ENCODE data around the gene CDK5RAP2. TPM values are rescaled to one million over a fixed set of nuclear protein-coding genes. Genes with fewer than 3 reads are reported as not detected.

CDK5RAP2 gene
- total and polyA plus RNA-seq, 9 of the 15 experiments (the other 6 are each of a cell fraction or from before 2014, with no cell fraction given), result 19.9 to 68.8 (median 42.2) TPM

DNA sequence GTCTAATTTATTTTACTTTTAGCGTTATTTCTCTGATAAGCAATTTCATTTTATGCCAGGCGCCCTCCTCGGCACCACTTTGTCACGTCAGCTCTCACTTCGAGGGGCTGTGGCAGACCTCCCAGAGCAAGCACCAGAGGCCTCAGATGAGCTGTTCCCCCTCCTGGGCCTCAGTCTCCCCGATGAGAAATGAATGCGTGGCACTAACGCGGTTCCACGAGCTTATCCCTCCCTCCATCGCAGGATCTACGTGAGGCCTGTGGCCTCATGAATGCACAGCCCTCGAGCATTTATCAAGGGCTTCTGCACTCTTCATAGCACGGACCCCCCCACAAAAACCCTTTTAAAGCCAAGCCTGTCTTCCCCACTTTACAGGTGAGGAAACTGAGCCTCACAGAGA lies 205.2 kb downstream of the CDK5RAP2 start (continued):
- TF ChIP-seq MCM5 (IDR thresholded peaks at IDR 0.05; ENCODE audit: low read depth), result no peak
- TF ChIP-seq, protein P1, sequence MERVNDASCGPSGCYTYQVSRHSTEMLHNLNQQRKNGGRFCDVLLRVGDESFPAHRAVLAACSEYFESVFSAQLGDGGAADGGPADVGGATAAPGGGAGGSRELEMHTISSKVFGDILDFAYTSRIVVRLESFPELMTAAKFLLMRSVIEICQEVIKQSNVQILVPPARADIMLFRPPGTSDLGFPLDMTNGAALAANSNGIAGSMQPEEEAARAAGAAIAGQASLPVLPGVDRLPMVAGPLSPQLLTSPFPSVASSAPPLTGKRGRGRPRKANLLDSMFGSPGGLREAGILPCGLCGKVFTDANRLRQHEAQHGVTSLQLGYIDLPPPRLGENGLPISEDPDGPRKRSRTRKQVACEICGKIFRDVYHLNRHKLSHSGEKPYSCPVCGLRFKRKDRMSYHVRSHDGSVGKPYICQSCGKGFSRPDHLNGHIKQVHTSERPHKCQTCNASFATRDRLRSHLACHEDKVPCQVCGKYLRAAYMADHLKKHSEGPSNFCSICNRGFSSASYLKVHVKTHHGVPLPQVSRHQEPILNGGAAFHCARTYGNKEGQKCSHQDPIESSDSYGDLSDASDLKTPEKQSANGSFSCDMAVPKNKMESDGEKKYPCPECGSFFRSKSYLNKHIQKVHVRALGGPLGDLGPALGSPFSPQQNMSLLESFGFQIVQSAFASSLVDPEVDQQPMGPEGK (CRISPR knock-in tag; IDR thresholded peaks at IDR 0.05; ENCODE audit: borderline replicate concordance), result no peak

DNA sequence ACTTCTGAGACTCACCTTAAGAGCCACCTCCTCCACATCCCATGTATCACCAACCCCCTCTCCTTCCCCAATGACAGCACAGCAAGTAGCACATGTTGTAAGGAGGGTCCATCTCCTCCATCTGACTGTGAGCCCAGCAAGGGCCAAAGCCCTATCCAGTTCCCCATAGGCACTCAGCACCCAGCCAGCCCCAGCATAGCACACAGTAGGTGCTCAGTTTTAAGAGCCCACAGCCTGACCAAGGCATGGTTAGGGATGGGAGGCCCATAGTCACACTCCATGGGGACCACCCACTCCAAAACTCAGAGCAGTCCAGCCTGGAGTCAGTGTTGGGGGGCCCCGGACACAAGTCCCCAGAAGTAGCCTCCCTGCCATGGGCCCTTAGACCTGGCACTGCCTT lies 205.7 kb downstream of the CDK5RAP2 start:
- DNase-seq (ENCODE audit: extremely low read depth in 1 of 4, low spot score in 3 of 4) (no peak), FAIRE-seq (no peak), ATAC-seq (no peak)
- in situ Hi-C loops (cut with MboI), result no loop called here
- CTCF ChIA-PET (ENCODE audit: low intra/inter-chr PET ratio), result no interaction called here
- Histone ChIP-seq H2AFZ (ENCODE audit: low read depth, low read length) (no peak overlapping the region), H3K4me2 (ENCODE audit: insufficient read depth, low read length) (no peak overlapping the region), H3K79me2 (ENCODE audit: control insufficient read depth, insufficient read depth, low read length) (no peaks in the 10 kb centered on the region), H3K9me1 (ENCODE audit: control insufficient read depth, insufficient read depth, low read length) (no peaks in the 10 kb centered on the region), H3K36me3 (ENCODE audit: control insufficient read depth, insufficient read depth, low read length) (no peaks in the 10 kb centered on the region), H3K9ac (ENCODE audit: insufficient read depth in 1 of 2, low read depth in 2 of 2, low read length in 2 of 2) (no peak overlapping the region), H3K9me3 (replicated peaks; ENCODE audit: control insufficient read depth, insufficient read depth, low read depth, low read length) (peaks cover 5% of the 10 kb centered on the region; the same call in 1 of the 2 replicates), H4K20me1 (replicated peaks; ENCODE audit: control insufficient read depth, insufficient read depth, low read length) (no peaks in the 10 kb centered on the region), H3K27ac (ENCODE audit: extremely low read depth, low read depth, low read length) (no peak overlapping the region), H3K4me3 (no peak overlapping the region), H3K4me1 (replicated peaks in 1 of 2; ENCODE audit: control insufficient read depth in 2 of 2, insufficient read depth in 2 of 2, low read length in 2 of 2) (no peaks in the 10 kb centered on the region), H3K27me3 (ENCODE audit: control insufficient read depth in 2 of 2, insufficient read depth in 2 of 2, low read length in 2 of 2) (peaks cover 20 to 42% of the 10 kb centered on the region in 2 experiments)
- BruUV-seq (replicated peaks), result no TSS peak
- POLR2A ChIA-PET, result no interaction called here
- TF ChIP-seq ZKSCAN1 (IDR thresholded peaks at IDR 0.05; ENCODE audit: low read depth, low read length) (peak; percentile 50; the same call in 1 of the 2 replicates), ZNF75A (CRISPR knock-in tag; IDR thresholded peaks at IDR 0.05) (no peak)
- intact Hi-C loops (cut with micrococcal nuclease), result no loop called here
- 0% methylated on average over 1 of the region's 1 CpG for WGBS (ENCODE audit: insufficient coverage, low coverage, missing lambda C conversion rate)

All from K562 (cell line).